Transverse colon (tissue), 4 donors: ENCODE data around the gene TMTC1.

Source experiments
- POLR2A ChIP-seq: fragments of 450-650 bp; IDR thresholded peaks from one replicate; pipeline ENCODE4 v1.6.1; 2016; ENCODE audit warnings: antibody characterized with exemption, mild to moderate bottlenecking, moderate library complexity
- POLR2AphosphoS5 ChIP-seq, 3 donors: sonication (generic); formaldehyde crosslinking; IDR thresholded peaks; one replicate each; pipeline ENCODE4 v1.6.1; 2016; ENCODE audit warnings: antibody characterized with exemption in 3 of 3
- TF ChIP-seq, protein P1 (sequence below), 5 experiments: fragments of 200-600 bp in 3 of 5; fragments of 450-650 bp in 2 of 5; sonication (generic) in 3 of 5; IDR thresholded peaks; 1 replicate in 2 of 5; 2 replicates in 3 of 5; pipeline ENCODE4 v1.5.1; 2016 to 2017; ENCODE audit warnings: antibody characterized with exemption in 5 of 5, inconsistent platforms in 3 of 5, mild to moderate bottlenecking in 2 of 5, moderate library complexity in 1 of 5

DNA sequence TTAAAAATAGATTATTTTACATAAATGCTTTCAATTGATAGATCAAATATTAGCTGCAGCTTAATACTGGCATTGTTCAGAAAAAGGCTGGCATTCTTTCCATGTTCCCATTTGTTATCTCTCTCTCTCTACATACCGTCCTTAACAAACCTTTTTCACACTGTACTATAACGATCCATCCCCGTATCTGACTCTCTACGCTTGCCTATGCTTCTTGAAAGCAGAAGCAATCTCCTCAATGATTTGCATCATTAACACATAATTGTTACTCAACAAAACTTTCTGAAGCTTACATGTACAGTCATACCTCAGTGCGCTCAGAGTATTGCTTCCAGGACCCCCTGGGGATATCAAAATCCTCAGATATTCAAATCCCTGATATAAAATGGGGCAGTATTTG lies 89.7 kb downstream of the TMTC1 start:
- TF ChIP-seq, protein P1, sequence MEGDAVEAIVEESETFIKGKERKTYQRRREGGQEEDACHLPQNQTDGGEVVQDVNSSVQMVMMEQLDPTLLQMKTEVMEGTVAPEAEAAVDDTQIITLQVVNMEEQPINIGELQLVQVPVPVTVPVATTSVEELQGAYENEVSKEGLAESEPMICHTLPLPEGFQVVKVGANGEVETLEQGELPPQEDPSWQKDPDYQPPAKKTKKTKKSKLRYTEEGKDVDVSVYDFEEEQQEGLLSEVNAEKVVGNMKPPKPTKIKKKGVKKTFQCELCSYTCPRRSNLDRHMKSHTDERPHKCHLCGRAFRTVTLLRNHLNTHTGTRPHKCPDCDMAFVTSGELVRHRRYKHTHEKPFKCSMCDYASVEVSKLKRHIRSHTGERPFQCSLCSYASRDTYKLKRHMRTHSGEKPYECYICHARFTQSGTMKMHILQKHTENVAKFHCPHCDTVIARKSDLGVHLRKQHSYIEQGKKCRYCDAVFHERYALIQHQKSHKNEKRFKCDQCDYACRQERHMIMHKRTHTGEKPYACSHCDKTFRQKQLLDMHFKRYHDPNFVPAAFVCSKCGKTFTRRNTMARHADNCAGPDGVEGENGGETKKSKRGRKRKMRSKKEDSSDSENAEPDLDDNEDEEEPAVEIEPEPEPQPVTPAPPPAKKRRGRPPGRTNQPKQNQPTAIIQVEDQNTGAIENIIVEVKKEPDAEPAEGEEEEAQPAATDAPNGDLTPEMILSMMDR (IDR thresholded peaks at IDR 0.05): no peak
- TF ChIP-seq POLR2AphosphoS5 (IDR thresholded peaks at IDR 0.05): no peak
- TF ChIP-seq POLR2A: no peak
